Measurements from ENCODE around the gene HIP1R.

HIP1R gene

GRCh38 chr12:122811777-122812176 lies 23.5 kb upstream of the HIP1R start:
- no peak overlapping the region for H3K4me3 ChIP-seq (ENCODE audit: low read depth, low read length)
- no peak for DNase-seq (ENCODE audit: low read depth)
- TF ChIP-seq, protein P1, sequence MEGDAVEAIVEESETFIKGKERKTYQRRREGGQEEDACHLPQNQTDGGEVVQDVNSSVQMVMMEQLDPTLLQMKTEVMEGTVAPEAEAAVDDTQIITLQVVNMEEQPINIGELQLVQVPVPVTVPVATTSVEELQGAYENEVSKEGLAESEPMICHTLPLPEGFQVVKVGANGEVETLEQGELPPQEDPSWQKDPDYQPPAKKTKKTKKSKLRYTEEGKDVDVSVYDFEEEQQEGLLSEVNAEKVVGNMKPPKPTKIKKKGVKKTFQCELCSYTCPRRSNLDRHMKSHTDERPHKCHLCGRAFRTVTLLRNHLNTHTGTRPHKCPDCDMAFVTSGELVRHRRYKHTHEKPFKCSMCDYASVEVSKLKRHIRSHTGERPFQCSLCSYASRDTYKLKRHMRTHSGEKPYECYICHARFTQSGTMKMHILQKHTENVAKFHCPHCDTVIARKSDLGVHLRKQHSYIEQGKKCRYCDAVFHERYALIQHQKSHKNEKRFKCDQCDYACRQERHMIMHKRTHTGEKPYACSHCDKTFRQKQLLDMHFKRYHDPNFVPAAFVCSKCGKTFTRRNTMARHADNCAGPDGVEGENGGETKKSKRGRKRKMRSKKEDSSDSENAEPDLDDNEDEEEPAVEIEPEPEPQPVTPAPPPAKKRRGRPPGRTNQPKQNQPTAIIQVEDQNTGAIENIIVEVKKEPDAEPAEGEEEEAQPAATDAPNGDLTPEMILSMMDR (IDR thresholded peaks at IDR 0.05; ENCODE audit: low read depth, low read length) = no peak
- TF ChIP-seq MAX (IDR thresholded peaks at IDR 0.05; ENCODE audit: low read depth, low read length) = no peak
- no peak for TF ChIP-seq POLR2A (IDR thresholded peaks at IDR 0.05; ENCODE audit: extremely low read depth, insufficient read length)
- no peak for TF ChIP-seq MYC (IDR thresholded peaks at IDR 0.05; ENCODE audit: low read depth, low read length)

GRCh38 chr12:122813310-122813713 lies 21.9 kb upstream of the HIP1R start:
- H3K4me3 ChIP-seq (ENCODE audit: low read depth, low read length) = no peak overlapping the region
- DNase-seq (ENCODE audit: low read depth) = peak; percentile 91
- no peak for TF ChIP-seq POLR2A (IDR thresholded peaks at IDR 0.05; ENCODE audit: extremely low read depth, insufficient read length)
- TF ChIP-seq, protein P1 (IDR thresholded peaks at IDR 0.05; ENCODE audit: low read depth, low read length) = peak; percentile 34

- TF ChIP-seq MAX (IDR thresholded peaks at IDR 0.05; ENCODE audit: low read depth, low read length) = no peak
- TF ChIP-seq MYC (IDR thresholded peaks at IDR 0.05; ENCODE audit: low read depth, low read length) = no peak
- no peak for TF ChIP-seq POLR2A (IDR thresholded peaks at IDR 0.05; ENCODE audit: extremely low read depth, insufficient read length)
- TF ChIP-seq, protein P1 (IDR thresholded peaks at IDR 0.05; ENCODE audit: low read depth, low read length) = no peak
- H3K4me3 ChIP-seq (ENCODE audit: low read depth, low read length) = no peak overlapping the region
- no peak for DNase-seq (ENCODE audit: low read depth)
Observed at GRCh38 chr12:122819209-122819785, 16.0 kb upstream of the HIP1R start.

GRCh38 chr12:122820138-122820537 lies 15.1 kb upstream of the HIP1R start:
- TF ChIP-seq, protein P1 (IDR thresholded peaks at IDR 0.05; ENCODE audit: low read depth, low read length) = no peak
- TF ChIP-seq MAX (IDR thresholded peaks at IDR 0.05; ENCODE audit: low read depth, low read length) (no peak), POLR2A (IDR thresholded peaks at IDR 0.05; ENCODE audit: extremely low read depth, insufficient read length) (no peak), MYC (IDR thresholded peaks at IDR 0.05; ENCODE audit: low read depth, low read length) (no peak)
- no peak for DNase-seq (ENCODE audit: low read depth)
- no peak overlapping the region for H3K4me3 ChIP-seq (ENCODE audit: low read depth, low read length)

- no peak for DNase-seq (ENCODE audit: low read depth)
- no peak for TF ChIP-seq MAX (IDR thresholded peaks at IDR 0.05; ENCODE audit: low read depth, low read length)
- TF ChIP-seq, protein P1 (IDR thresholded peaks at IDR 0.05; ENCODE audit: low read depth, low read length) = no peak
- TF ChIP-seq MYC (IDR thresholded peaks at IDR 0.05; ENCODE audit: low read depth, low read length) = no peak
- no peak for TF ChIP-seq POLR2A (IDR thresholded peaks at IDR 0.05; ENCODE audit: extremely low read depth, insufficient read length)
- no peak overlapping the region for H3K4me3 ChIP-seq (ENCODE audit: low read depth, low read length)
Observed at GRCh38 chr12:122820838-122821271, 14.4 kb upstream of the HIP1R start.

DNA sequence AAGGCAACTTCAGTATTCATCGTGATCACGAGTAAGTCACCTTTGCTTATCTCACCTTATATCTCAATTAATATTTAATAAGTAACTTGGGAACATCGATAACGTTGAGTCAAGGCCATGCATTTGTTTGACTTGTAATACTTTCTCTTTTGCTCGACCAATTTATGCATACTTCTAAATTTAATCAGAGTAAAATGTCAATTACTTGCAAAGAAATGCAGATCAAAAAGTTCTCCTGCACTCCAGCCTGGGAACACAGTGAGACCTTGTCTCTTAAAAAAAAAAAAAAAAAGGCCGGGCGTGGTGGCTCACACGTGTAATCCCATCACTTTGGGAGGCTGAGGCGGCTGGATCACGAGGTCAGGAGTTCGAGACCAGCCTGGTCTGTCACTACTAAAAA lies 11.8 kb upstream of the HIP1R start:
- no peak for DNase-seq (ENCODE audit: low read depth)
- no peak overlapping the region for H3K4me3 ChIP-seq (ENCODE audit: low read depth, low read length)
- no peak for TF ChIP-seq MYC (IDR thresholded peaks at IDR 0.05; ENCODE audit: low read depth, low read length)
- TF ChIP-seq, protein P1 (IDR thresholded peaks at IDR 0.05; ENCODE audit: low read depth, low read length) = no peak
- no peak for TF ChIP-seq POLR2A (IDR thresholded peaks at IDR 0.05; ENCODE audit: extremely low read depth, insufficient read length)
- TF ChIP-seq MAX (IDR thresholded peaks at IDR 0.05; ENCODE audit: low read depth, low read length) = no peak
